GM06990 (cell line): ENCODE data around the gene LRRC72.
"Not testable (repeated sequence)": the region's sequence is repeated elsewhere in the genome, so short reads cannot be mapped to it uniquely, and the experiment has no call there.

ENCODE experiments used
- DNase-seq: peaks from one replicate; pipeline ENCODE4 v3.0.0-alpha.2; 2011; ENCODE audit not compliant: insufficient read length; ENCODE audit errors: extremely low read depth
- H3K27me3 ChIP-seq: replicated peaks from 2 replicates; pipeline ENCODE4 v1.6.0; 2011; ENCODE audit warnings: low read length; ENCODE audit not compliant: control insufficient read depth, insufficient read depth
- H3K36me3 ChIP-seq: 2 replicates; pipeline ENCODE4 v1.5.1; 2011; ENCODE audit warnings: low read length; ENCODE audit not compliant: control insufficient read depth, insufficient read depth
- H3K4me3 ChIP-seq: replicated peaks from 2 replicates; pipeline ENCODE4 v1.5.1; 2011; ENCODE audit warnings: low read depth, mild to moderate bottlenecking, control low read depth, low read length
- TF ChIP-seq, protein P1 (sequence below): IDR thresholded peaks from 2 replicates; pipeline ENCODE4 v1.5.1; 2011; ENCODE audit warnings: low read length, control low read depth, mild to moderate bottlenecking, inconsistent platforms; ENCODE audit not compliant: insufficient read depth, poor library complexity, severe bottlenecking

LRRC72 gene

DNA sequence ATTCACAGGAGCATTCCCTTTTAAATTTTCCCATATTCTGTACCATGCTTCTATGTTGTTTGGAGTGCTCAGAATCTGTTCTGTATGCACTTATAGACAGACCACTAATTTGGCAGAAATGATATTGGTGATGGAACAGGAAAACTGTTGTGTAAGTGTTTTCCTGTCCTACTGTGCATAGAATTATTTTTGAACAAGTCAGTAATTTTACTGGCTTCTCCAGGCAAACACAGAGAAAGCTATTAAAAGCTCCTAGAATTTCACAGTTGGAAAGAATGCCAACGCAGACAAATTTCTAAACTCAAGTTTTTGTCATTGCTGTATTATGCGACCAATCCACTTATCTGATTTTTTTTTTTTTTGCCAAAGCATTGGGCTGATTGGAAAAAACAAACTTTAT lies 63.3 kb downstream of the LRRC72 start:
- Histone ChIP-seq H3K4me3 (no peak overlapping the region), H3K27me3 (no peaks in the 10 kb centered on the region), H3K36me3 (no peaks in the 10 kb centered on the region)
- TF ChIP-seq, protein P1, sequence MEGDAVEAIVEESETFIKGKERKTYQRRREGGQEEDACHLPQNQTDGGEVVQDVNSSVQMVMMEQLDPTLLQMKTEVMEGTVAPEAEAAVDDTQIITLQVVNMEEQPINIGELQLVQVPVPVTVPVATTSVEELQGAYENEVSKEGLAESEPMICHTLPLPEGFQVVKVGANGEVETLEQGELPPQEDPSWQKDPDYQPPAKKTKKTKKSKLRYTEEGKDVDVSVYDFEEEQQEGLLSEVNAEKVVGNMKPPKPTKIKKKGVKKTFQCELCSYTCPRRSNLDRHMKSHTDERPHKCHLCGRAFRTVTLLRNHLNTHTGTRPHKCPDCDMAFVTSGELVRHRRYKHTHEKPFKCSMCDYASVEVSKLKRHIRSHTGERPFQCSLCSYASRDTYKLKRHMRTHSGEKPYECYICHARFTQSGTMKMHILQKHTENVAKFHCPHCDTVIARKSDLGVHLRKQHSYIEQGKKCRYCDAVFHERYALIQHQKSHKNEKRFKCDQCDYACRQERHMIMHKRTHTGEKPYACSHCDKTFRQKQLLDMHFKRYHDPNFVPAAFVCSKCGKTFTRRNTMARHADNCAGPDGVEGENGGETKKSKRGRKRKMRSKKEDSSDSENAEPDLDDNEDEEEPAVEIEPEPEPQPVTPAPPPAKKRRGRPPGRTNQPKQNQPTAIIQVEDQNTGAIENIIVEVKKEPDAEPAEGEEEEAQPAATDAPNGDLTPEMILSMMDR, result no peak
- no peak for DNase-seq

DNA sequence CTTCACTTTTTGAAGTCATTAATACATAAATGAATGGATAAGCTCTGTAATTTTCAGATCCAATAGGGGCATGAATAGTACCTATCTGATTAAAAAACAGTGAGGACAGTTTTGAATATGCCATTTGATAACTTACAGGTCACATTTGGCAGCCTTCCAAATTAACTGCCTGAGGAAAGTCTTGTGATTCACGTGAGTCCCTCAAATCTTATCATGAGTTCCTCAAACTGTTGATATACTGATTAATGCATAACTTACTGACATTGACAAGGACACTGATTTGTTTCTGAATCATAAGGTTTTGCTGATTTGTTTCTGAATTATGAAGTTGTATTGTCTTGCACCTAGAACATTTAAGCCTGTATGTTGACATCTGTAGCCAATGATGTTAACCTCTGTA lies 63.8 kb downstream of the LRRC72 start:
- Histone ChIP-seq H3K27me3 (no peaks in the 10 kb centered on the region), H3K4me3 (no peak overlapping the region), H3K36me3 (no peaks in the 10 kb centered on the region)
- DNase-seq, result no peak
- TF ChIP-seq, protein P1, result no peak

DNA sequence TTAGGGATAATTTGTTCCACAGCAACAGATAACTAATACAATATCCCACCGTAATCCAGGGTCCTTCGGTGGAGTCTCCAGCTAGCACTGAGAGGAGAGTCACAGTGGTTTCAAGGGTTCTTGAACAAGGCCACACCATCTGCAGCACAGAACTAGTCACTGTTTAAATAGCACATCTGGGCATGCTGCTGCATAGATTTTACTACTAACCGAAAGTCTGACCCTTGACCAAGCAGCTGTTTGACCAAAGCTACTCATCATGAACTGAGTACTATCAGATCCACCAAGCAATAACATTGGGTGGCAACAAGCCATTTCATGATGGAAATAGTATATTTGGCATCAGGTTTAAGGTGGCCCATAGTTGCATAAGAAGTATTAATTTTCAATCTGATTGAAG lies 65.8 kb downstream of the LRRC72 start:
- no peak overlapping the region for H3K4me3 ChIP-seq
- H3K36me3 ChIP-seq, result no peaks in the 10 kb centered on the region
- DNase-seq, result no peak
- TF ChIP-seq, protein P1, result no peak
- no peaks in the 10 kb centered on the region for H3K27me3 ChIP-seq

DNA sequence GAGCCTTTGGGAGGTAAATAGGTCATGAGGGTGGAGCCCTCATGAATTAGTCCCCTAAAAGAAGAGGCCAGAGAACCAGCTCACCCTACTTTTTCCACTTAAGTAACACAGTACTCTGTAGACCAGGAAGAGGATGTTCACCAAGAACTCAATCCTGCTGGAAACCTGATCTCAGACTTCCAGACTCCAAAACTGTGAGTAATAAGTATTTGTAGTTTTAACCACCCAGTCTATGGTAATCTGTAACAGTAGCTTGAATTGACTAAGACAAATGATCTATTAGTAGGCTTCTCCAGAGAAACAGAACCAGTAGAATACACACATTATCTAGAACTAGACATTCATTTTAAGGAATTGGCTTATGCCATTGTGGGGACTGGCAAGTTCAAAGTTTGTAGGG lies 67.4 kb downstream of the LRRC72 start:
- no peaks in the 10 kb centered on the region for H3K27me3 ChIP-seq
- TF ChIP-seq, protein P1, result no peak
- DNase-seq, result no peak
- H3K4me3 ChIP-seq, result no peak overlapping the region
- H3K36me3 ChIP-seq, result no peaks in the 10 kb centered on the region

DNA sequence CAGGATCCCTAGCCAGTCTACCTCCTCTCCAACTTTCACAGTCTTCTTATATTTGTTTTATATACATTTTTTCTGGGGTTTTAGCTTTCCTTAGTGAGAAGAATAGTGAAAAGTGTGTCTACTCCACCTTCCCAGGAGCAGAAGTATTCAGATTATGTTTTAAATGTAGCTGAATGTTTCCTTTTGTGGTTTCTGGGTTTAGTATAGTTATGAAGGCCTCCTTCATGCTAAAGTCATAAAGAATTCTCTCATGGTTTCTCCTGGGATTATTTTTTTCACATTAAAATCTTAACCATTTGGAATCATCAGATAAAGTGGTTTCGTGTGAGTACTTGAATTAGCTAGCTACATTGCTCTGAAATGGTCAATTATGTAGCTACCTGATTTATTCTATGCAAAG lies 68.1 kb downstream of the LRRC72 start:
- no peaks in the 10 kb centered on the region for H3K36me3 ChIP-seq
- DNase-seq, result no peak

DNA sequence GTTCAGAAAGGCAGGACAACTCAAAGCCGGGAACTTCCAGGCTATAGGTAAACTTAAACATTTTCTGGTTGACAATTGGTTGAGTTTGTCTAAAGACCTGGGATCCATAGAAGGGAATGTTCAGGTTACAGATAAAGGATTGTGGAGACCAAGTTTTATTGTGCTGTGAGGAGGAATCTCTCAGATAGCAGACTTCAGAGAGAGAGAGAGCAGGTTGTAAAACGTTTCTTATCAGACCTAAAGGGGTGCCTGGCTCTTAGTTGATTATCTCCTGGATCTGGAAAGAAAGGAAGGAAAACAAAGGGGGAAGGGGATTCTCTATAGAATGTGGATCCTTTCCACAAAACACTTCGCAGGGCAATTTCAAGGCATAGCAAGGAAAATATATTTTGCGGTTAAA lies 69.0 kb downstream of the LRRC72 start:
- DNase-seq, H3K27me3 ChIP-seq, H3K36me3 ChIP-seq, H3K4me3 ChIP-seq: not testable (repeated sequence)

More for the DNA sequence above, 68.1 kb downstream of the LRRC72 start:
- TF ChIP-seq, protein P1, result no peak
- Histone ChIP-seq H3K27me3 (no peaks in the 10 kb centered on the region), H3K4me3 (no peak overlapping the region)
